Measurements from ENCODE around the gene IL18BP. TPM values are rescaled to one million over a fixed set of nuclear protein-coding genes. Genes with fewer than 3 reads are reported as not detected.

Gene IL18BP
- total and polyA plus RNA-seq, 2 of the 13 experiments (the other 11 are each of a cell fraction or from before 2014, with no cell fraction given), result 4.1 to 12.8 TPM

- Histone ChIP-seq H3K27me3 (ENCODE audit: control insufficient read depth in 1 of 2, insufficient read depth in 2 of 2, low read length in 2 of 2) (no peaks in the 10 kb centered on the region), H3K79me2 (ENCODE audit: insufficient read depth, low read length) (no peaks in the 10 kb centered on the region), H2AFZ (ENCODE audit: low read length) (no peak overlapping the region), H3K27ac (ENCODE audit: extremely low read length, insufficient read depth, low read length) (no peak overlapping the region), H3K9me3 (ENCODE audit: low read length) (no peaks in the 10 kb centered on the region), H3K4me3 (replicated peaks in 1 of 3; ENCODE audit: insufficient read depth in 1 of 3, low read depth in 2 of 3, low read length in 3 of 3) (no peak overlapping the region), H3K4me1 (ENCODE audit: insufficient read depth, low read length) (no peaks in the 10 kb centered on the region), H4K20me1 (ENCODE audit: insufficient read depth, low read length) (no peaks in the 10 kb centered on the region), H3K36me3 (replicated peaks in 1 of 2; ENCODE audit: control insufficient read depth in 1 of 2, insufficient read depth in 2 of 2, low read length in 2 of 2) (peaks cover 19 to 59% of the 10 kb centered on the region in 2 experiments), H3K9ac (ENCODE audit: insufficient read depth, low read depth, low read length) (no peak overlapping the region), H3K4me2 (ENCODE audit: low read depth, low read length) (no peak overlapping the region)
- CTCF ChIA-PET (ENCODE audit: low intra/inter-chr PET ratio, low total read pairs), result no interaction called here
- 100% methylated on average over 2 of the region's 2 CpGs for WGBS (ENCODE audit: low lambda C conversion rate)
- TF ChIP-seq MIER2 (CRISPR knock-in tag; IDR thresholded peaks at IDR 0.05) (no peak), CREBL2 (CRISPR knock-in tag; IDR thresholded peaks at IDR 0.05; ENCODE audit: borderline replicate concordance) (no peak), MLLT10 (CRISPR knock-in tag; IDR thresholded peaks at IDR 0.05) (no peak), ZNF142 (CRISPR knock-in tag; IDR thresholded peaks at IDR 0.05) (no peak), ZBTB37 (CRISPR knock-in tag; IDR thresholded peaks at IDR 0.05) (no peak), HOXD1 (CRISPR knock-in tag; IDR thresholded peaks at IDR 0.05) (no peak), RELA (CRISPR knock-in tag; IDR thresholded peaks at IDR 0.05) (no peak), ZFP91 (CRISPR knock-in tag; IDR thresholded peaks at IDR 0.05; ENCODE audit: borderline replicate concordance) (no peak)
- no peak for FAIRE-seq
- intact Hi-C loops (cut with micrococcal nuclease; ENCODE audit: unreplicated experiment) (no loop called here), in situ Hi-C loops (cut with HindIII; ENCODE audit: extremely low pct_ligation_motif_present, low pct_unique_long_range_greater_than_20kb) (no loop called here)
- POLR2A ChIA-PET, result no interaction called here
- no peak for DNase-seq (ENCODE audit: low spot score)
- no peak for ATAC-seq
- BruUV-seq (replicated peaks), result no TSS peak
These were observed 653 bp downstream of the IL18BP start for GRCh38 chr11:71999362-71999761.
